ENCODE measurements around the gene TMCC1.

Gene TMCC1

GRCh38 chr3:129794311-129795185 is 99.0 kb downstream of the TMCC1 start:
- no peaks in the 10 kb centered on the region for H3K9me3 ChIP-seq (replicated peaks; ENCODE audit: low read length)
- H3K4me1 ChIP-seq (ENCODE audit: control insufficient read depth, insufficient read depth, low read length), result peaks cover 33% of the 10 kb centered on the region
- peaks cover 5% of the 10 kb centered on the region for H3K36me3 ChIP-seq (ENCODE audit: insufficient read depth, low read length)
- H3K4me3 ChIP-seq (ENCODE audit: low read length), result peak overlapping the region; percentile 60
- H3K27me3 ChIP-seq (ENCODE audit: control insufficient read depth, insufficient read depth, low read length), result no peaks in the 10 kb centered on the region
- H3K9ac ChIP-seq (ENCODE audit: low read depth, low read length), result peak overlapping the region; percentile 73
- peak overlapping the region; percentile 79 for H3K4me2 ChIP-seq (ENCODE audit: low read length)

- H3K4me2 ChIP-seq (ENCODE audit: low read length), result peak overlapping the region; percentile 79
- H3K4me3 ChIP-seq (ENCODE audit: low read length), result peak overlapping the region; percentile 60
- H3K27me3 ChIP-seq (ENCODE audit: control insufficient read depth, insufficient read depth, low read length), result no peaks in the 10 kb centered on the region
- no peaks in the 10 kb centered on the region for H3K9me3 ChIP-seq (replicated peaks; ENCODE audit: low read length)
- peaks cover under 1% of the 10 kb centered on the region for H3K36me3 ChIP-seq (ENCODE audit: insufficient read depth, low read length)
- H3K9ac ChIP-seq (ENCODE audit: low read depth, low read length), result peak overlapping the region; percentile 73
- H3K4me1 ChIP-seq (ENCODE audit: control insufficient read depth, insufficient read depth, low read length), result peaks cover 33% of the 10 kb centered on the region
Observed at GRCh38 chr3:129793942-129794310, 99.6 kb downstream of the TMCC1 start.

GRCh38 chr3:129793319-129793718 is 100.2 kb downstream of the TMCC1 start:
- Histone ChIP-seq H3K9ac (ENCODE audit: low read depth, low read length) (peak overlapping the region; percentile 73), H3K4me2 (ENCODE audit: low read length) (peak overlapping the region; percentile 79), H3K9me3 (replicated peaks; ENCODE audit: low read length) (no peaks in the 10 kb centered on the region), H3K27me3 (ENCODE audit: control insufficient read depth, insufficient read depth, low read length) (no peaks in the 10 kb centered on the region), H3K36me3 (ENCODE audit: insufficient read depth, low read length) (no peaks in the 10 kb centered on the region), H3K4me3 (ENCODE audit: low read length) (peak overlapping the region; percentile 60), H3K4me1 (ENCODE audit: control insufficient read depth, insufficient read depth, low read length) (peaks cover 33% of the 10 kb centered on the region)

GRCh38 chr3:129783470-129783869 is 110.0 kb downstream of the TMCC1 start:
- H3K27me3 ChIP-seq (ENCODE audit: control insufficient read depth, insufficient read depth, low read length), result no peaks in the 10 kb centered on the region
- no peak overlapping the region for H3K9ac ChIP-seq (ENCODE audit: low read depth, low read length)
- no peak overlapping the region for H3K4me2 ChIP-seq (ENCODE audit: low read length)
- no peaks in the 10 kb centered on the region for H3K4me1 ChIP-seq (ENCODE audit: control insufficient read depth, insufficient read depth, low read length)
- H3K9me3 ChIP-seq (replicated peaks; ENCODE audit: low read length), result no peaks in the 10 kb centered on the region
- no peak overlapping the region for H3K4me3 ChIP-seq (ENCODE audit: low read length)
- no peaks in the 10 kb centered on the region for H3K36me3 ChIP-seq (ENCODE audit: insufficient read depth, low read length)

- Histone ChIP-seq H3K4me3 (ENCODE audit: low read length) (no peak overlapping the region), H3K4me2 (ENCODE audit: low read length) (no peak overlapping the region), H3K36me3 (ENCODE audit: insufficient read depth, low read length) (no peaks in the 10 kb centered on the region), H3K4me1 (ENCODE audit: control insufficient read depth, insufficient read depth, low read length) (no peaks in the 10 kb centered on the region), H3K27me3 (ENCODE audit: control insufficient read depth, insufficient read depth, low read length) (no peaks in the 10 kb centered on the region), H3K9me3 (replicated peaks; ENCODE audit: low read length) (no peaks in the 10 kb centered on the region), H3K9ac (ENCODE audit: low read depth, low read length) (no peak overlapping the region)
Observed at GRCh38 chr3:129778871-129779270, 114.6 kb downstream of the TMCC1 start.

GRCh38 chr3:129777806-129778205 is 115.7 kb downstream of the TMCC1 start:
- H3K36me3 ChIP-seq (ENCODE audit: insufficient read depth, low read length), result no peaks in the 10 kb centered on the region
- no peak overlapping the region for H3K4me3 ChIP-seq (ENCODE audit: low read length)
- H3K9me3 ChIP-seq (replicated peaks; ENCODE audit: low read length), result no peaks in the 10 kb centered on the region
- no peaks in the 10 kb centered on the region for H3K4me1 ChIP-seq (ENCODE audit: control insufficient read depth, insufficient read depth, low read length)
- peak overlapping the region; percentile 0 for H3K4me2 ChIP-seq (ENCODE audit: low read length)
- no peak overlapping the region for H3K9ac ChIP-seq (ENCODE audit: low read depth, low read length)
- H3K27me3 ChIP-seq (ENCODE audit: control insufficient read depth, insufficient read depth, low read length), result no peaks in the 10 kb centered on the region

GRCh38 chr3:129775870-129776269 is 117.6 kb downstream of the TMCC1 start:
- H3K4me1 ChIP-seq (ENCODE audit: control insufficient read depth, insufficient read depth, low read length), result no peaks in the 10 kb centered on the region
- H3K9ac ChIP-seq (ENCODE audit: low read depth, low read length), result no peak overlapping the region
- no peak overlapping the region for H3K4me2 ChIP-seq (ENCODE audit: low read length)
- H3K36me3 ChIP-seq (ENCODE audit: insufficient read depth, low read length), result no peaks in the 10 kb centered on the region
- H3K9me3 ChIP-seq (replicated peaks; ENCODE audit: low read length), result no peaks in the 10 kb centered on the region
- H3K27me3 ChIP-seq (ENCODE audit: control insufficient read depth, insufficient read depth, low read length), result no peaks in the 10 kb centered on the region
- no peak overlapping the region for H3K4me3 ChIP-seq (ENCODE audit: low read length)

GRCh38 chr3:129773691-129774663 is 119.5 kb downstream of the TMCC1 start:
- Histone ChIP-seq H3K4me1 (ENCODE audit: control insufficient read depth, insufficient read depth, low read length) (no peaks in the 10 kb centered on the region), H3K4me2 (ENCODE audit: low read length) (no peak overlapping the region), H3K4me3 (ENCODE audit: low read length) (no peak overlapping the region), H3K27me3 (ENCODE audit: control insufficient read depth, insufficient read depth, low read length) (no peaks in the 10 kb centered on the region), H3K36me3 (ENCODE audit: insufficient read depth, low read length) (no peaks in the 10 kb centered on the region), H3K9ac (ENCODE audit: low read depth, low read length) (no peak overlapping the region), H3K9me3 (replicated peaks; ENCODE audit: low read length) (no peaks in the 10 kb centered on the region)

- no peaks in the 10 kb centered on the region for H3K36me3 ChIP-seq (ENCODE audit: insufficient read depth, low read length)
- no peak overlapping the region for H3K4me3 ChIP-seq (ENCODE audit: low read length)
- no peaks in the 10 kb centered on the region for H3K27me3 ChIP-seq (ENCODE audit: control insufficient read depth, insufficient read depth, low read length)
- H3K4me2 ChIP-seq (ENCODE audit: low read length), result no peak overlapping the region
- H3K4me1 ChIP-seq (ENCODE audit: control insufficient read depth, insufficient read depth, low read length), result no peaks in the 10 kb centered on the region
- H3K9ac ChIP-seq (ENCODE audit: low read depth, low read length), result no peak overlapping the region
- no peaks in the 10 kb centered on the region for H3K9me3 ChIP-seq (replicated peaks; ENCODE audit: low read length)
Observed at GRCh38 chr3:129770604-129771003, 122.9 kb downstream of the TMCC1 start.

- Histone ChIP-seq H3K36me3 (ENCODE audit: insufficient read depth, low read length) (no peaks in the 10 kb centered on the region), H3K9ac (ENCODE audit: low read depth, low read length) (no peak overlapping the region), H3K4me3 (ENCODE audit: low read length) (no peak overlapping the region), H3K4me1 (ENCODE audit: control insufficient read depth, insufficient read depth, low read length) (no peaks in the 10 kb centered on the region), H3K9me3 (replicated peaks; ENCODE audit: low read length) (no peaks in the 10 kb centered on the region), H3K4me2 (ENCODE audit: low read length) (no peak overlapping the region), H3K27me3 (ENCODE audit: control insufficient read depth, insufficient read depth, low read length) (no peaks in the 10 kb centered on the region)
Observed at GRCh38 chr3:129769616-129770015, 123.9 kb downstream of the TMCC1 start.

GRCh38 chr3:129768728-129769127 is 124.8 kb downstream of the TMCC1 start:
- no peak overlapping the region for H3K4me2 ChIP-seq (ENCODE audit: low read length)
- no peaks in the 10 kb centered on the region for H3K9me3 ChIP-seq (replicated peaks; ENCODE audit: low read length)
- H3K36me3 ChIP-seq (ENCODE audit: insufficient read depth, low read length), result no peaks in the 10 kb centered on the region
- no peaks in the 10 kb centered on the region for H3K27me3 ChIP-seq (ENCODE audit: control insufficient read depth, insufficient read depth, low read length)
- H3K4me3 ChIP-seq (ENCODE audit: low read length), result no peak overlapping the region
- no peak overlapping the region for H3K9ac ChIP-seq (ENCODE audit: low read depth, low read length)
- no peaks in the 10 kb centered on the region for H3K4me1 ChIP-seq (ENCODE audit: control insufficient read depth, insufficient read depth, low read length)
